GM18499 (cell line): ENCODE results near the gene UBXN7.
"Not testable (repeated sequence)": the region's sequence is repeated elsewhere in the genome, so short reads cannot be mapped to it uniquely, and the experiment has no call there.

Experiments
- ATAC-seq: cut with Tn5 transposase; IDR thresholded peaks from one replicate; pipeline ENCODE4 v1.9.1; 2021; ENCODE audit warnings: moderate number of reproducible peaks; ENCODE audit not compliant: insufficient read depth, unreplicated experiment

The UBXN7 gene

DNA sequence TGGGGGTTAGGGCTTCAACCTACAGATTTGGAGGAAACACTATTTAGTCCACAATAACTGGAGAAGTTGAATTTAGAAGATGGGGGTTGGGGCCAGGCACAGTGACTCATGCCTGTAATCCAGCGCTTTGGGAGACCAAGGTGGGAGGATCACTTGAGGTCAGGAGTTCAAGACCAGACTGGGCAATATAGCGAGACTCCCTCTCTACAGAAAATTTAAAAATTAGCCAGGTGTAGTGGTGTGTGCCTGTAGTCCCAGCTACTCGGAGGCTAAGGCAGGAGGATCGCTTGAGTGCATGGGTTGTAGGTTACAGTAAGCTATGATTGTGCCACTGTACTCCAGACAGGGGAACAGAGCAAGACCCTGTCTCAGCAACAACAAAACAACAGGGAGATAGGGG lies 109.2 kb downstream of the UBXN7 start:
- no peak for ATAC-seq

DNA sequence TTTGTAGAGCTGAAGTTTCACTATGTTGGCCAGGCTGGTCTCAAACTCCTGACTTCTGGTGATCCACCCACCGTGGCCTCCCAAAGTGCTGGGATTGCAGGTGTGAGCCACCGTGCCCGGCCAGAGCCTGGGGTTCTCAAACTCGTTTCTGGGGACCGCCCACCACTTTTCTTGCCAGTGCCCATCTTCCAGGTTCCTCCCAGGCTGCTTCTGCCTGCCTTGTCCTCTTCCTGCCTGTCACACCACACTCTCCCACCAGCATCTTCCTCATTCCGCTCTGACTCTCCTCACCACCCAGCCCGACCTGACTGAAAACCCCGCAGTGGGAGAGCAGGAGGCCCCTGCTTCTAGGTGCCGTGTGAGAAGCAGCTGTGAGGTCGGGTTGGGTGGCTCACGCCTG lies 111.1 kb downstream of the UBXN7 start:
- ATAC-seq: no peak

DNA sequence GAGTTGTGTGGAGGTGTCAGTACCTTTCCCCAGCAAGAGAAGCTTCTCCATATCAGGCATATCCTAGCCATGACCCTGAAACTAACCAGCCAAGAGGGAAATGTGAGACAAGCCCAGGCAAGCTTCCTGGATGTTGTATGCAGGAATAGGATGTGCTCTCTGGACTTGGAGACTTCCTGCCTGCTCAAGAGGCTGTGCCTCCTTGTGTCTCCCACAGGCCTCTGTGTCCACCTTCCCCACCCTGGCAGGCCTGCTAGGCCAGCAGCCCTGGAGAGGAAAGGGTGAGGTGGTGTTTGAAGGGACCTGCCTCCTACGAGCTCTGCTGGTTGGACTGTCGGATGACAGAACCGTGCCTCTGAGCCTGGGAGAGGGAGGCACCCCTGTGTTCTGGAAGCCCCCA lies 112.1 kb downstream of the UBXN7 start:
- ATAC-seq: no peak

GRCh38 chr3:196317687-196318467 lies 114.3 kb downstream of the UBXN7 start, which contains the start of gene DYNLT2B:
Gene DYNLT2B, minus strand, starts transcription at chr3:196318240. Its CDS starts 88 bp downstream, at chr3:196318152.
- ATAC-seq: peak; percentile 49

DNA sequence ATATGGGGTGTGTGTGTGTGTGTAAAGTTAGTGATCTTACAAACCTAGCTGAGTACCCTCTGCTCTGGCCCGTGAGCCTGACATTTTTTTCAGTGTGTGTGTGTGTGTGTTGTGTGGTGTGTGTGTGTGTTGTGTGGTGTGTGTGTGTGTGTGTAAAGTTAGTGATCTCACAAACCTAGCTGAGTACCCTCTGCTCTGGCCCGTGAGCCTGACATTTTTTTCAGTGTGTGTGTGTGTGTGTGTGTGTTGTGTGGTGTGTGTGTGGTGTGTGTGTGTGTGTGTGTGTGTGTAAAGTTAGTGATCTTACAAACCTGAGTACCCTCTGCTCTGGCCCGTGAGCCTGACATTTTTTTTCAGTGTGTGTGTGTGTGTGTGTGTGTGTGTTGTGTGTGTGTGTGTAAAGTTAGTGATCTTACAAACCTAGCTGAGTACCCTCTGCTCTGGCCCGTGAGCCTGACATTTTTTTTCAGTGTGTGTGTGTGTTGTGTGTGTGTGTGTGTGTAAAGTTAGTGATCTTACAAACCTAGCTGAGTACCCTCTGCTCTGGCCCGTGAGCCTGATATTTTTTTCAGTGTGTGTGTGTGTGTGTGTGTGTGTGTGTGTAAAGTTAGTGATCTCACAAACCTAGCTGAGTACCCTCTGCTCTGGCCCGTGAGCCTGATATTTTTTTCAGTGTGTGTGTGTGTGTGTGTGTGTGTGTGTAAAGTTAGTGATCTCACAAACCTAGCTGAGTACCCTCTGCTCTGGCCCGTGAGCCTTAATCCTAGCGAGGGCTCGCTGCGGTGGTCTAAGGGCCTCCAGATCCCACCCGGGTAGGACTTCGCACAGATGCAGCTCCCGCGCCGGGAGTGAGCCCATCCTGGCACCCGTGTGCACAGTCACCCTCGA lies 115.2 kb downstream of the UBXN7 start:
- ATAC-seq: not testable (repeated sequence)

- ATAC-seq: no peak
Observed at GRCh38 chr3:196315821-196316220, 116.4 kb downstream of the UBXN7 start.

DNA sequence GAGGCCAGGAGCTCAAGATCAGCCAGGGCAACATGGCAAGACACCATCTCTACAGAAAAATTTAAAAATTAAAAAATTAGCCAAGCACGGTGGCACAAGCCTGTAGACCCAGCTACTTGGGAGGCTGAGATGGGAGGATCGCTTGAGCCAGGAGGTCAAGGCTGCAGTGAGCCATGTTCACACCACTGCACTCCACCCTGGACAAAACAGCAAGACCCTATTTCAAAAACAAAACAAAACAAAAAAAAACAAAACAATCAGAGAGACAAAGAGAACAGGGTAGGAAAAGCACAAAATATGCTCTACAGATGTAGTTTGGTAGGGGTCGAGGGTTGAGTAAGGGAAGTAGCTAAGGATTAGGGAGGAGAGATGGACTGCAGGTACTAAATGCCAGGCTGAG lies 117.6 kb downstream of the UBXN7 start:
- no peak for ATAC-seq

DNA sequence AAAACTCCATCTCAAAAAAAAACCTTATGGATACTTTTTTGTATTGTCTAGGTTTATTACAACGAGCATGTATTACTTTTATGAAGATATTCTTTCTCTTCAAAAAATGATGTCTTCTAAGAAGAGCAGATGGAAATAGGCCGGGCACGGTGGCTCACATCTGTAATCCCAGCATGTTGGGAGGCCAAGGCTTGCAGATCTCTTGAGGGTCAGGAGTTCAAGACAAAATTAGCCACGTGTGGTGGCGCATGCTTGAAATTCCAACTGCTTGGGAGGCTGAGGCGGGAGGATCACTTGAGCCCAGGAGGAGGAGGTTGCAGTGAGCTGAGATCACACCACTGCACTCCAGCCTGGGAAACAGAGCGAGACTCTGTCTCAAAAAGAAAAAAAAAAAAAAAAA lies 118.1 kb downstream of the UBXN7 start:
- ATAC-seq: not testable (repeated sequence)

DNA sequence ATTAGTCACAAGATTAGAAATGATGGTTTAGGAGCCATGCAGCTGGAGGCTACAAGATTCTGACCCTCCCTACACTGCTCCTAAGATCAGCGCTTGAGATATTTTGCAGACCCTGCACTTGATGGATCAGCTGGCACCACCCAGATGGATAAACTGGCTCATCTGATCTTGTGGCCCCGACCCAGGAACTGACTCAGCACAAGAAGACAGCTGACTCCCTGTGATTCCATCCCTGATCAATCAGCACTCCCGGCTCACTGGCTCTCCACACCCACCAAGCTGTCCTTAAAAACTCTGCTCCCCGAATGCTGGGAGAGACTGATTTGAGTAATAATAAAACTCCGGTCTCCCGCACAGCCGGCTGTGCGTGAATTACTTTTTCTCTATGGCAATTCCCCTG lies 129.3 kb downstream of the UBXN7 start:
- ATAC-seq: not testable (repeated sequence)

GRCh38 chr3:196302551-196302950 lies 129.7 kb downstream of the UBXN7 start:
- ATAC-seq: not testable (repeated sequence)

GRCh38 chr3:196298521-196298920 lies 133.7 kb downstream of the UBXN7 start:
- no peak for ATAC-seq
